UCSD-AML1 (cell line): ENCODE data around the gene KLHDC2.
"Not testable (repeated sequence)": the region's sequence is repeated elsewhere in the genome, so short reads cannot be mapped to it uniquely, and the experiment has no call there.

Source experiments
- DNase-seq: peaks from one replicate; lab custom pipeline; 2025; ENCODE audit not compliant: unreplicated experiment; lab: John Stamatoyannopoulos, UW

Gene KLHDC2

GRCh38 chr14:49778421-49778820 is 10.5 kb downstream of the KLHDC2 start:
- DNase-seq, result no peak

- not testable (repeated sequence) for DNase-seq
These were observed 13.1 kb downstream of the KLHDC2 start for GRCh38 chr14:49781040-49781439.

GRCh38 chr14:49783394-49784014 is 15.6 kb downstream of the KLHDC2 start:
- no peak for DNase-seq

- no peak for DNase-seq
These were observed 18.4 kb downstream of the KLHDC2 start for GRCh38 chr14:49786315-49786714.

GRCh38 chr14:49792618-49793017 is 24.7 kb downstream of the KLHDC2 start:
- no peak for DNase-seq

- no peak for DNase-seq
These were observed 28.1 kb downstream of the KLHDC2 start for GRCh38 chr14:49796025-49796424.

- no peak for DNase-seq
These were observed 40.8 kb downstream of the KLHDC2 start for GRCh38 chr14:49808780-49809179.

- DNase-seq, result not testable (repeated sequence)
These were observed 48.2 kb downstream of the KLHDC2 start for GRCh38 chr14:49816118-49816517.

- no peak for DNase-seq
These were observed 48.9 kb downstream of the KLHDC2 start for GRCh38 chr14:49816844-49817243.

- no peak for DNase-seq
These were observed 52.2 kb downstream of the KLHDC2 start for GRCh38 chr14:49820176-49820575.

GRCh38 chr14:49828640-49829039 is 60.7 kb downstream of the KLHDC2 start:
- DNase-seq, result no peak
